ENCODE measurements around the gene LAMB4.

LAMB4 gene

DNA sequence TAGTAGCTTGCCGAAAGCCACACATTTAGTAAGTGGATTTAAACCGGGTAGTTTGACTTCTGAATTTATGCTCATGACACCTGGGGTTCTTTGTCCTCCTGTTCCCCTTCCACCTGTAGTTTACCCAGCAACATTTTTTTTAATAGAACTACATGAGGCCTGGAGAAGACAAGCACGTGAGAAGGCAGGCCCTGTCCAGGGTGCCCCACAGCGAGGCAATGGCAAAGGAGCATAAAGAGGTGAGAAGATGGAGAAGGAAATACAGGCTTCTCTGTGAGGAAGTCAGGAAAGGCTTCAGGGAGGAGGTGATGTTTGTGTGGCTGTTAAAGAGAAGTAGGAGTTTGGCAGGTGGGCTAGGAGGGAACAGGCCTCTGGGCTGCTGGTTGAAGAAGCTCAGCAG is 76.9 kb downstream of the LAMB4 start:
- Histone ChIP-seq H3K9ac (ENCODE audit: low read depth, low read length) (no peak overlapping the region), H3K4me3 (ENCODE audit: low read length) (no peak overlapping the region), H3K27ac (ENCODE audit: low read length) (no peak overlapping the region), H3K27me3 (ENCODE audit: insufficient read depth, low read length) (no peaks in the 10 kb centered on the region), H3K36me3 (ENCODE audit: insufficient read depth, low read depth, low read length) (no peaks in the 10 kb centered on the region), H3K9me3 (ENCODE audit: insufficient read depth, low read depth, low read length) (no peaks in the 10 kb centered on the region), H3K4me1 (ENCODE audit: insufficient read depth, low read length) (no peaks in the 10 kb centered on the region)

DNA sequence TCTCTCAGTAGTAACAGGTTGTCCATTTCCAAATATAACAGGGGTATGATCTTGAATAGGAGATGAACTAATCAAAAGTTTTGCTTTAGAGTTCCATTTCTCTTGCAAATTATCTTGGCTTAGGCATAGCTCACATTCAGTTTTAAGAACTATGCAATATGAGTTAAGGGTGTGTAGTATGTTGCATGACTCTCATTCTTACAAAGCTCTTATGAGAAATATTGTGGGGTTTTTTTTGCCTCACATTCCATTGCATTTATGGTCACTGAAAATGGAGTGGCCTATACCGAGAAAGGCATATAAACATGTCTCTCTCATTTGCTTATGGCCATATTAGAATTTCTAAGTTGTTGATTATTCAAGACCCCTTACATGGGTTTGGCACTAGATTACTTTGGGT is 78.7 kb downstream of the LAMB4 start:
- no peak overlapping the region for H3K9ac ChIP-seq (ENCODE audit: low read depth, low read length)
- H3K27me3 ChIP-seq (ENCODE audit: insufficient read depth, low read length) = no peaks in the 10 kb centered on the region
- H3K27ac ChIP-seq (ENCODE audit: low read length) = no peak overlapping the region
- H3K4me3 ChIP-seq (ENCODE audit: low read length) = no peak overlapping the region
- no peaks in the 10 kb centered on the region for H3K36me3 ChIP-seq (ENCODE audit: insufficient read depth, low read depth, low read length)
- H3K9me3 ChIP-seq (ENCODE audit: insufficient read depth, low read depth, low read length) = no peaks in the 10 kb centered on the region
- no peaks in the 10 kb centered on the region for H3K4me1 ChIP-seq (ENCODE audit: insufficient read depth, low read length)

DNA sequence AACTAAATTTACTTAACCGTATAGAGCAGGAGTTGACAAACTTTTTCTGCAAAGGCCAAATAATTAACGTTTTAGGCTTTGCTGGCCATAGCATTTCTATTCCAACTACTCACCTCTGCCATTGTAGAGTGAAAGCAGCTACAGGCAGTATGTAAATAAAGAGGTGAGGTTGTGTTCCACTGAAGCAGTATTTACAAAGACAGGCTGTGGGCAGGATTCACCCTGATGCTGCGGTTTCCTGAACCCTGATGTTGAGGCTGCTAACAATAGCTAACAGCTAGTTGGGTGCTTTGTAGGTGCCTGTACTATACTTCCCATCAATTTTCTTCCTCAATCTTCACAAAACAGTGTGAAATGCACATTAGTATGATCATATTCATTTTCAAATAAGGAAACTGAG is 80.2 kb downstream of the LAMB4 start:
- Histone ChIP-seq H3K4me1 (ENCODE audit: insufficient read depth, low read length) (no peaks in the 10 kb centered on the region), H3K9me3 (ENCODE audit: insufficient read depth, low read depth, low read length) (no peaks in the 10 kb centered on the region), H3K36me3 (ENCODE audit: insufficient read depth, low read depth, low read length) (no peaks in the 10 kb centered on the region), H3K27ac (ENCODE audit: low read length) (no peak overlapping the region), H3K9ac (ENCODE audit: low read depth, low read length) (no peak overlapping the region), H3K27me3 (ENCODE audit: insufficient read depth, low read length) (no peaks in the 10 kb centered on the region), H3K4me3 (ENCODE audit: low read length) (no peak overlapping the region)

DNA sequence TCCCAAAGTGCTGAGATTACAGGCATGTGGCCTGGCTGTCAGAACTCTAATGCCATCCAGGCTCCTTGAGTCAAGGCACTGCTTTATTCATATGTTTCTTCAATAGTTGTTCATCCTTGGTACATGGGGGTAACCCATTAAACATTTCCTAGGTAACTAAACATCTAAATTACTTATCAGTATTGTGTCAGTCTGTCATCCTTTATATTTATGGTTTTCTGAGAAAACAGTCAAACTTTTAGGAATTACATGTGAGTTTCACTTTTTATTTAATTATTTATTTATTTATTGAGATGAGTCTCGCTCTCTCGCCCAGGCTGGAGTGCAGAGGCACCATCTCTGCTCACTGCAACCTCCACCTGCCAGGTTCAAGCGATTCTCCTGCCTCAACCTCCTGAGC is 81.7 kb downstream of the LAMB4 start:
- Histone ChIP-seq H3K27me3 (ENCODE audit: insufficient read depth, low read length) (no peaks in the 10 kb centered on the region), H3K9ac (ENCODE audit: low read depth, low read length) (no peak overlapping the region), H3K9me3 (ENCODE audit: insufficient read depth, low read depth, low read length) (no peaks in the 10 kb centered on the region), H3K4me1 (ENCODE audit: insufficient read depth, low read length) (no peaks in the 10 kb centered on the region), H3K36me3 (ENCODE audit: insufficient read depth, low read depth, low read length) (no peaks in the 10 kb centered on the region), H3K4me3 (ENCODE audit: low read length) (no peak overlapping the region), H3K27ac (ENCODE audit: low read length) (no peak overlapping the region)

DNA sequence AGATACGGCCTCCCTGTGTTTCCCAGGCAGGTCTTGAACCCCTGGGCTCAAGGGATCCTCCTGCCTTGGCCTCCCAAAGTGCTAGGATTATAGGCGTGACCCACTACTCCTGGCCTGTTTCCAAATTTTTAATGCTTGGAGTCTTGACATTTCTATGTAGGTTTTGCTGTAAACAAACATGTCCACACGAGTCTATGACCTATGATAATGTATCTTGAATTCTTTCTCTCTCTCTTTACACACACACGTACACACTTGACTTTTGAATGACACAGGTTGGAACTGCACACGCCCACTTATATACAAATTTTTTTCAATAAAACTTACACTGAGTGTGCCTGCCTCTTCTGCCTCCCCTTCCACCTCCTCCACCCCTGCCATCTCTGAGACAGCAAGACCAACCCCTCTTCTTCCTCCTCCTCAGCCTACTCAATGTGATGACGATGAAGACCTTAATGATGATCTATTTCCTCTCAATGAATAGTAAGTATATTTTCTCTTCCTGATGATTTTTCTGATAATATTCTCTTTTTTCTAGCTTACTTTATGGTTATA is 83.1 kb downstream of the LAMB4 start:
- Histone ChIP-seq H3K36me3 (ENCODE audit: insufficient read depth, low read depth, low read length) (no peaks in the 10 kb centered on the region), H3K27ac (ENCODE audit: low read length) (no peak overlapping the region), H3K9ac (ENCODE audit: low read depth, low read length) (no peak overlapping the region), H3K9me3 (ENCODE audit: insufficient read depth, low read depth, low read length) (no peaks in the 10 kb centered on the region), H3K4me3 (ENCODE audit: low read length) (no peak overlapping the region), H3K27me3 (ENCODE audit: insufficient read depth, low read length) (no peaks in the 10 kb centered on the region), H3K4me1 (ENCODE audit: insufficient read depth, low read length) (no peaks in the 10 kb centered on the region)

DNA sequence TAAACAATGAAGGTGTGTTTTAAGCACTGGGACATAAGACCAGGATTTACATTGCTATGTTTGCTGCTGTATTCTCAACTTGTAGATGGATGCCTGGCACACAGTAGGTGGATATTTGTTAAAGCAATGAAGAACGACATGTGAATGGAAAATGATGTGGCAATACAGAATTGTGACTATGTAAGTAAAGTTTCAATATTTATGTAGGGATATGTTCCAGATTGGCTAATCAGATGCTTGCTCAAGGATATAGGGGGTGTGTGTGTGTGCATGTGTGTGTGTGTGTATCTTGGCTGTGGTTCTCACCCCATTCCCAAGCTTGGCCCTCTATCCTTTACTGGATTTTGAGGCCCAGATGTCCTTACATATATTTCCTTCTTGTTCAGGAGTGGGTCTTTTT is 84.5 kb downstream of the LAMB4 start:
- no peak overlapping the region for H3K27ac ChIP-seq (ENCODE audit: low read length)
- no peak overlapping the region for H3K9ac ChIP-seq (ENCODE audit: low read depth, low read length)
- H3K4me1 ChIP-seq (ENCODE audit: insufficient read depth, low read length) = no peaks in the 10 kb centered on the region
- no peaks in the 10 kb centered on the region for H3K9me3 ChIP-seq (ENCODE audit: insufficient read depth, low read depth, low read length)
- no peaks in the 10 kb centered on the region for H3K36me3 ChIP-seq (ENCODE audit: insufficient read depth, low read depth, low read length)
- no peak overlapping the region for H3K4me3 ChIP-seq (ENCODE audit: low read length)
- H3K27me3 ChIP-seq (ENCODE audit: insufficient read depth, low read length) = no peaks in the 10 kb centered on the region

DNA sequence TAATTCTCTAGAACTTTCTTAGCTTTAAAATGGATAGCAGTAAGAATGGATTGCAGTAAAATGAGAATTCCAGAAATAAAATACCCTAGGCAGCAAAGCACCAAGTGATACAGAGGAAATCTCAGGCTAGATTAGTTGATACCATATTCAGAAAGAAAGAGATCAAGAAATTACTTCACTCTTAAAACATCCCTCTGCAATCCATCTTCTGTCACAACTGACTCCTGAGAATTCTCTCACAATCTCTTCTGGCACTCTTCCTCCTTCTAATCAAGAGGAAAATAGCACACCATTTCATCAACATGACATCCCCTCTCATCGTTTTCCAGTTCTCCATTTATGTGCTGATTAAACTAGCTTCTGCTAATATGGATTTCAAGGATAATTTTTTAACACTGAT is 85.0 kb downstream of the LAMB4 start:
- H3K9me3 ChIP-seq (ENCODE audit: insufficient read depth, low read depth, low read length) = no peaks in the 10 kb centered on the region
- H3K9ac ChIP-seq (ENCODE audit: low read depth, low read length) = no peak overlapping the region
- no peaks in the 10 kb centered on the region for H3K36me3 ChIP-seq (ENCODE audit: insufficient read depth, low read depth, low read length)
- H3K27me3 ChIP-seq (ENCODE audit: insufficient read depth, low read length) = no peaks in the 10 kb centered on the region
- no peak overlapping the region for H3K27ac ChIP-seq (ENCODE audit: low read length)
- no peaks in the 10 kb centered on the region for H3K4me1 ChIP-seq (ENCODE audit: insufficient read depth, low read length)
- H3K4me3 ChIP-seq (ENCODE audit: low read length) = no peak overlapping the region

DNA sequence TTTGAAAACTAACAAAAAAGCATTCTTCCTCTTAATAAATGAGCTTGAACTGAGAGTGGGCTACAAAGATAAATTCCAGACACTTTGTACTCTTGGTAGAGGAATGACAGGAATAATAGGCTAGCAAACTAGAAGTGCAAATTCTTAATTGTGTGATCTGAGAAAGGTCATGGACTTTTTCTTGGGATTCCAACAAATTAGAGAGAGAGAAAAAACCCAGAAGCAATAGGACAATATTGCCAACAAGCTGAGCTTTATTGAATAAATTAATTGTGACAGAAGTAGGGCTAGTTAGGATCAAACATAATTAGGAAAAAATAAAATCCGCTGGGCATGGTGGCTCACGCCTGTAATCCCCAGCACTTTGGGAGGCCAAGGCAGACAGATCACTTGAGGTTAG is 85.8 kb downstream of the LAMB4 start:
- Histone ChIP-seq H3K27ac (ENCODE audit: low read length) (no peak overlapping the region), H3K27me3 (ENCODE audit: insufficient read depth, low read length) (no peaks in the 10 kb centered on the region), H3K36me3 (ENCODE audit: insufficient read depth, low read depth, low read length) (no peaks in the 10 kb centered on the region), H3K9me3 (ENCODE audit: insufficient read depth, low read depth, low read length) (no peaks in the 10 kb centered on the region), H3K4me3 (ENCODE audit: low read length) (no peak overlapping the region), H3K9ac (ENCODE audit: low read depth, low read length) (no peak overlapping the region), H3K4me1 (ENCODE audit: insufficient read depth, low read length) (no peaks in the 10 kb centered on the region)

DNA sequence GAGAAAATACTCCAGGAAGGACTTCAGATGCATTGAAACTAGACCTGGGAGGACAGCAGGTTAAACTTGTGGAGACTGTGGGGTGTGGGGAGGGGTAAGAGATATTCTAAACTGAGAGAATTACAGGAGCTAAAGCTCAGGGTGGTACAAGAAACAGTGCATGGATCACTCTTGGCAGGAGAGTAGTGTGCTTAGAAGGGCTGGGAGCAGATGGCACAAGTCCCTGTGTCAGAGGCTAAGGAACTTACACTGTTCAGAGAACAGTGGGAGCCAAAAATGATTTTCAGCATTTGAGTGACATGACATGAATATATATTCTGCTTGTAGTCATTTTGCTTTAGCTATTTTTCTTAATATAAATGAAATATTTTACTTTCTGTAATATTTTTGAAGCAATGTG is 91.2 kb downstream of the LAMB4 start:
- no peak overlapping the region for H3K27ac ChIP-seq (ENCODE audit: low read length)

DNA sequence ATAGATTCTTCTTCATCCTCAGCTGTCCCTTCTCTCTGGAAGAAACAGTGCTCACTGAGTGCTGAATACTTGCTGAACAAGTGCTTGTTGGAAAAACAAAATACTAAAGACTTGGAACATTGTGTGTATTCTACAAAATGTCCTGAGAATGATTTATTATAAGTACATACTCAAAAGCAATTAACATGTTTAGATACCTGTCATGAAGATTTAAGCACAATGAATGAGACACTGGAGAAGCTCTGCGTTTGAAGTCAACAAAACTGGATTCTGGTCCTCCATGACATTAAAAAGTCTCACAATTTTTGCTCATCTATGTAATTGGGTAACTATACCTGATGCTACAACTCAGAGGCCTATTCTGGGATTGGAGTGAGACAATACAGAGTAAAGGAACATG is 92.4 kb downstream of the LAMB4 start:
- H3K27me3 ChIP-seq (ENCODE audit: insufficient read depth, low read length) = no peaks in the 10 kb centered on the region
- H3K9ac ChIP-seq (ENCODE audit: low read depth, low read length) = no peak overlapping the region
- H3K36me3 ChIP-seq (ENCODE audit: insufficient read depth, low read depth, low read length) = no peaks in the 10 kb centered on the region
- H3K27ac ChIP-seq (ENCODE audit: low read length) = no peak overlapping the region
- no peaks in the 10 kb centered on the region for H3K9me3 ChIP-seq (ENCODE audit: insufficient read depth, low read depth, low read length)
- no peak overlapping the region for H3K4me3 ChIP-seq (ENCODE audit: low read length)
- peaks cover 7% of the 10 kb centered on the region; the same call in 1 of the 2 replicates for H3K4me1 ChIP-seq (ENCODE audit: insufficient read depth, low read length)

More for the DNA sequence above, 91.2 kb downstream of the LAMB4 start:
- Histone ChIP-seq H3K4me1 (ENCODE audit: insufficient read depth, low read length) (peaks cover 3% of the 10 kb centered on the region; the same call in 1 of the 2 replicates), H3K27me3 (ENCODE audit: insufficient read depth, low read length) (no peaks in the 10 kb centered on the region), H3K4me3 (ENCODE audit: low read length) (no peak overlapping the region), H3K9me3 (ENCODE audit: insufficient read depth, low read depth, low read length) (no peaks in the 10 kb centered on the region), H3K9ac (ENCODE audit: low read depth, low read length) (no peak overlapping the region), H3K36me3 (ENCODE audit: insufficient read depth, low read depth, low read length) (no peaks in the 10 kb centered on the region)

DNA sequence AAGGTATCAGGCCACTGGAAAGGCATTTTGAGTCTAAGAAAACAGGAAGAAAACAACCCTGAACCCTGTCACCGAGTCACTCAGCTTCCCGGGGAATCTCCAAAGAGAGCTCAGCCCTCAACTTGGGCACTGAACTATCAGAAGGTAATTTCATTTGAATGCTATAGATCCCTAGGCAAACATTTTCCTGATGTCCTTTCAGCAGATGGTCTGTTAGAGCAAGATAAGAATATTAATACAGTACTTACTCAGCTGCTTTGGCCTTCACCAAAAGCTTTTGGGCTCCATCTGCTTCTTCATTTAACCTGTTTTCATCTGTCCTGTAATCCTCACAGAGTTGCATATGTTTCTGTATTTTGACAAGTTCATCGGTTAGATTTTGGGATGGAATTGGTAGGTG is 93.0 kb downstream of the LAMB4 start:
- peaks cover 7% of the 10 kb centered on the region; the same call in 1 of the 2 replicates for H3K4me1 ChIP-seq (ENCODE audit: insufficient read depth, low read length)

DNA sequence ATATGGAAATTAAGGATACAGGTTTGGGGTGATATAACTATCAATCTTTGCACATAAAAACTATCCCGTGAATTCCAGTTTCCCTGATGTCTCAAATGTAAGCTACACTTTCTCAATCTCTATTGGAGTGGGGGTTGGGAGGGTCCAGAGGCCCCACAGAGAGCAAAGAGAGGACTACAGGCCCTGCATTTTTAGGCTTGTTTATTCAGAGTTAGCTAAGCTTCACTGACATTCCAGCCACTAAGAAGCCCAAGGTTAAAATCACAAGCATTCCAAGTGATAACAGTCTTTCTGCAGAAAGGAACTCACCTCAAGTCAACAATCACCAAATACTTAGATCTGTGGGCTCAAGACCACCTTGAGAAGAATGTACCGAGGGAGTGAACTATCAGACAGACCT is 95.6 kb downstream of the LAMB4 start:
- H3K4me1 ChIP-seq (ENCODE audit: insufficient read depth, low read length) = peaks cover 7% of the 10 kb centered on the region; the same call in 1 of the 2 replicates
- no peak overlapping the region for H3K4me3 ChIP-seq (ENCODE audit: low read length)
- H3K9ac ChIP-seq (ENCODE audit: low read depth, low read length) = no peak overlapping the region
- no peak overlapping the region for H3K27ac ChIP-seq (ENCODE audit: low read length)
- no peaks in the 10 kb centered on the region for H3K36me3 ChIP-seq (ENCODE audit: insufficient read depth, low read depth, low read length)
- H3K9me3 ChIP-seq (ENCODE audit: insufficient read depth, low read depth, low read length) = no peaks in the 10 kb centered on the region
- no peaks in the 10 kb centered on the region for H3K27me3 ChIP-seq (ENCODE audit: insufficient read depth, low read length)

More for the DNA sequence above, 93.0 kb downstream of the LAMB4 start:
- Histone ChIP-seq H3K36me3 (ENCODE audit: insufficient read depth, low read depth, low read length) (no peaks in the 10 kb centered on the region), H3K27me3 (ENCODE audit: insufficient read depth, low read length) (no peaks in the 10 kb centered on the region), H3K9ac (ENCODE audit: low read depth, low read length) (no peak overlapping the region), H3K9me3 (ENCODE audit: insufficient read depth, low read depth, low read length) (no peaks in the 10 kb centered on the region), H3K27ac (ENCODE audit: low read length) (no peak overlapping the region), H3K4me3 (ENCODE audit: low read length) (no peak overlapping the region)

Measured in iPS-20b (cell line).